Measurements from ENCODE around the gene ACVR1B.

ACVR1B gene

GRCh38 chr12:51947246-51947996 lies 4.1 kb upstream of the ACVR1B start:
- H3K4me3 ChIP-seq (ENCODE audit: low read length in 2 of 2): no peak overlapping the region
- peaks cover 2% of the 10 kb centered on the region for H3K4me1 ChIP-seq (ENCODE audit: control insufficient read depth, insufficient read depth, low read length)
- no peaks in the 10 kb centered on the region for H3K27me3 ChIP-seq (ENCODE audit: control insufficient read depth in 1 of 2, insufficient read depth in 2 of 2, low read length in 2 of 2)
- H3K27ac ChIP-seq (ENCODE audit: low read length): no peak overlapping the region
- H3K9me3 ChIP-seq (ENCODE audit: control insufficient read depth in 2 of 2, low read length in 2 of 2): peaks cover 3 to 14% of the 10 kb centered on the region in 2 donors
- no peak overlapping the region for H3K9ac ChIP-seq (ENCODE audit: low read length in 2 of 2)
- no peaks in the 10 kb centered on the region for H3K36me3 ChIP-seq (ENCODE audit: control insufficient read depth in 2 of 2, insufficient read depth in 2 of 2, low read length in 2 of 2)

DNA sequence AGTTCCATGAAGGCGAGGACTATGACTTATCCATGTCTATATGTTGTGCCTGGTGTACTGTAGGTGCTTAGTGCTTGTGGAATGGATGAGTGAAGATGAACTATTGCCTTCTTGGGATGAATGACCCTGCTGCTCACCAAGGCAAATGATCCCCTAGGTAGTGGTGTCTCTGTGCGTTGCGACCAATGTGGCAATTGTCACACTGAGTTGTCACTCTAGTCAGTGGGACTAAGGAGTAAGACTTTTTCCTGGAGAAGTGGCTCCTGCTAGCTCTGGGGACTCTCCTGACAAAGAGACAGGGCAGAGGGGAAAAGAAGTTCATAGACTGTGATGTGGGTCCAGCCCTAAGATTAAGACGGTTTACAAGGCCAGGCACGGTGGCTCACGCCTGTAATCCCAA lies 3.4 kb upstream of the ACVR1B start:
- Histone ChIP-seq H3K4me1 (ENCODE audit: control insufficient read depth, insufficient read depth, low read length) (peaks cover 7% of the 10 kb centered on the region), H3K9me3 (ENCODE audit: control insufficient read depth in 2 of 2, low read length in 2 of 2) (peaks cover 3 to 14% of the 10 kb centered on the region in 2 donors), H3K4me3 (ENCODE audit: low read length in 2 of 2) (no peak overlapping the region), H3K9ac (ENCODE audit: low read length in 2 of 2) (no peak overlapping the region), H3K27ac (ENCODE audit: low read length) (no peak overlapping the region), H3K27me3 (ENCODE audit: control insufficient read depth in 1 of 2, insufficient read depth in 2 of 2, low read length in 2 of 2) (no peaks in the 10 kb centered on the region), H3K36me3 (ENCODE audit: control insufficient read depth in 2 of 2, insufficient read depth in 2 of 2, low read length in 2 of 2) (no peaks in the 10 kb centered on the region)

DNA sequence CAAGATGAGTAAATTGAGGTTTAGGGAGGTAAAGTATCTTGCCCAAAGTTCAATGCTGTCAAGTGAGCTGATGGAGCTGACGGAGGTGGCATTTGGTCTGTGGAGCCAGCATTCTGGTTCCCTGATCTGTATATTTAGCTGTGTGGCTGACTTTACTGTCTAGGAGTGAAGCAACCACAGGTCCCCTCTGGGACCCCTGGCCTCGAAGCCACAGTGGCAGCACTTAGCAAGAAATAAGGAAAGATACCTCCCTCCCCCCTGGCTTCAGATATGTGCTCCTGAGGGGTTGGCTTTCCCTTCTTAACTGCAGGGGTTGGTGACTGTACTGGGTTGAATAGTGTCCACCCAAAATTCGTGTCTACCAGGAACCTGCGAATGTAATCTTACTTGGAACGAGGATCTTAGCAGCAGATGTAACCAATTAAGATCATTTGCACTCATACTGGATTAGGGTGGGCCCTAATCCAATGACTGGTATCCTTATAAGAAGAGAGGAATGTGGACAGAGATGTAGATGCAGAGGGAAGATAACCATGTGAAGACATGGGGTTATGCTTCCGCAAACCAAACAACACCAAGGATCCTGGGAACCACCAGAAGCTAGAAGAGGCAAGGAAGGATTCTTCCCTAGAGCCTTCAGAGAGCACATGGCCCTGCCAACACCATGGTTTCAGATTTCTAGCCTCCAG lies 2.0 kb upstream of the ACVR1B start:
- no peak overlapping the region for H3K4me3 ChIP-seq (ENCODE audit: low read length in 2 of 2)
- H3K4me1 ChIP-seq (ENCODE audit: control insufficient read depth, insufficient read depth, low read length): peaks cover 11% of the 10 kb centered on the region
- H3K36me3 ChIP-seq (ENCODE audit: control insufficient read depth in 2 of 2, insufficient read depth in 2 of 2, low read length in 2 of 2): no peaks in the 10 kb centered on the region
- no peak overlapping the region for H3K27ac ChIP-seq (ENCODE audit: low read length)
- peaks cover 1 to 2% of the 10 kb centered on the region in 2 donors for H3K9me3 ChIP-seq (ENCODE audit: control insufficient read depth in 2 of 2, low read length in 2 of 2)
- no peak overlapping the region for H3K9ac ChIP-seq (ENCODE audit: low read length in 2 of 2)
- H3K27me3 ChIP-seq (ENCODE audit: control insufficient read depth in 1 of 2, insufficient read depth in 2 of 2, low read length in 2 of 2): no peaks in the 10 kb centered on the region

- Histone ChIP-seq H3K27me3 (ENCODE audit: control insufficient read depth in 1 of 2, insufficient read depth in 2 of 2, low read length in 2 of 2) (no peaks in the 10 kb centered on the region), H3K36me3 (ENCODE audit: control insufficient read depth in 2 of 2, insufficient read depth in 2 of 2, low read length in 2 of 2) (no peaks in the 10 kb centered on the region), H3K9me3 (ENCODE audit: control insufficient read depth in 2 of 2, low read length in 2 of 2) (no peaks in the 10 kb centered on the region), H3K4me1 (ENCODE audit: control insufficient read depth, insufficient read depth, low read length) (peaks cover 22% of the 10 kb centered on the region), H3K9ac (ENCODE audit: low read length in 2 of 2) (peak overlapping the region; percentile 68 to 70), H3K4me3 (ENCODE audit: low read length in 2 of 2) (peak overlapping the region; percentile 82 to 86), H3K27ac (ENCODE audit: low read length) (no peak overlapping the region)
Measured at GRCh38 chr12:51950682-51951198, 759 bp upstream of the ACVR1B start.

- no peaks in the 10 kb centered on the region for H3K27me3 ChIP-seq (ENCODE audit: control insufficient read depth in 1 of 2, insufficient read depth in 2 of 2, low read length in 2 of 2)
- H3K9me3 ChIP-seq (ENCODE audit: control insufficient read depth in 2 of 2, low read length in 2 of 2): no peaks in the 10 kb centered on the region
- H3K4me3 ChIP-seq (ENCODE audit: low read length in 2 of 2): peak overlapping the region; percentile 83 to 86
- H3K9ac ChIP-seq (ENCODE audit: low read length in 2 of 2): peak overlapping the region; percentile 82 to 87
- no peaks in the 10 kb centered on the region for H3K36me3 ChIP-seq (ENCODE audit: control insufficient read depth in 2 of 2, insufficient read depth in 2 of 2, low read length in 2 of 2)
- H3K27ac ChIP-seq (ENCODE audit: low read length): peak overlapping the region; percentile 69
- peaks cover 26% of the 10 kb centered on the region for H3K4me1 ChIP-seq (ENCODE audit: control insufficient read depth, insufficient read depth, low read length)
Measured at GRCh38 chr12:51951843-51952722, 584 bp downstream of the ACVR1B start.

DNA sequence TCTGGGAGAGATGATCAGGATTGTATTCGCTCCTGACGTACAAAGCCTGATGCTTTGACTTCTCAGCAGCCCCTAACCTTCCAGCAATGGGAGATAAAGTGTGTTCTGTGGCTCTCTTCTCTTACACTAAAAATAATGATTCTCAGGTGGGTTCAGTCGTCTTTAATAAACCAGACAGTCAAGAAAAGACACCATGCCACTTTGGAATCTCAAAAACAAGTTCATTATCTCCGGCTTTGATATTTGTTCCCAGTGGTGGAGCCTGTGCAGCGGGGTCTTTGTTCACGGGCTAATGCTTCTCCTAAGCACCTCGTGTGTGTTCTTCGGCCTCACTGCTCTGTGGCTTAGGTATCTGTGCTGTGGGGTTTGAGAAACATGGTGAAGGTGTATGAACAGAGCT lies 1.6 kb downstream of the ACVR1B start:
- H3K27me3 ChIP-seq (ENCODE audit: control insufficient read depth in 1 of 2, insufficient read depth in 2 of 2, low read length in 2 of 2): no peaks in the 10 kb centered on the region
- H3K9ac ChIP-seq (ENCODE audit: low read length in 2 of 2): peak overlapping the region in 1 of 2 donors; percentile 64
- no peaks in the 10 kb centered on the region for H3K36me3 ChIP-seq (ENCODE audit: control insufficient read depth in 2 of 2, insufficient read depth in 2 of 2, low read length in 2 of 2)
- no peaks in the 10 kb centered on the region for H3K9me3 ChIP-seq (ENCODE audit: control insufficient read depth in 2 of 2, low read length in 2 of 2)
- peak overlapping the region; percentile 12 to 86 for H3K4me3 ChIP-seq (ENCODE audit: low read length in 2 of 2)
- H3K4me1 ChIP-seq (ENCODE audit: control insufficient read depth, insufficient read depth, low read length): peaks cover 30% of the 10 kb centered on the region
- H3K27ac ChIP-seq (ENCODE audit: low read length): peak overlapping the region; percentile 7

DNA sequence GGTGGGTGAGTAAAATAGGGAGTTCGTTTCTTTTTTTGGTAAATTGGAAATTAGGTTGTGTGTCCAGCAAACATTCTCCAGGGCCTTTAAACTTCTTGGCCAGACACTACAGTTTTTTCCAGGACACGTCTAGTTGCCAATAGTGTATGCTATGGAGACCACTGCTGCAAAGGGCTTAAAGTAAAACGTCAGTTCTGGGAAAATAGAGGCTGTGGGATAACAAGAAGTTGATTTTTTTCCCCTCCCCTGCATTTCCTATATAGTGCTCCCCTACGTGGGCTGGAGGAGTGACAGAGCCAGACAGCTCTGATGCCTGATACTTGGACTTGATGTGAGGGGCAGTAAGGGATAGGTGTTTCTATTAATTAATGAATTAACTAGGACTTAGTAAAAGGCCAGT lies 2.4 kb downstream of the ACVR1B start:
- Histone ChIP-seq H3K4me1 (ENCODE audit: control insufficient read depth, insufficient read depth, low read length) (peaks cover 33% of the 10 kb centered on the region), H3K27me3 (ENCODE audit: control insufficient read depth in 1 of 2, insufficient read depth in 2 of 2, low read length in 2 of 2) (no peaks in the 10 kb centered on the region), H3K4me3 (ENCODE audit: low read length in 2 of 2) (peak overlapping the region in 1 of 2 donors; percentile 0), H3K27ac (ENCODE audit: low read length) (peak overlapping the region; percentile 1), H3K36me3 (ENCODE audit: control insufficient read depth in 2 of 2, insufficient read depth in 2 of 2, low read length in 2 of 2) (no peaks in the 10 kb centered on the region), H3K9me3 (ENCODE audit: control insufficient read depth in 2 of 2, low read length in 2 of 2) (no peaks in the 10 kb centered on the region), H3K9ac (ENCODE audit: low read length in 2 of 2) (no peak overlapping the region)

DNA sequence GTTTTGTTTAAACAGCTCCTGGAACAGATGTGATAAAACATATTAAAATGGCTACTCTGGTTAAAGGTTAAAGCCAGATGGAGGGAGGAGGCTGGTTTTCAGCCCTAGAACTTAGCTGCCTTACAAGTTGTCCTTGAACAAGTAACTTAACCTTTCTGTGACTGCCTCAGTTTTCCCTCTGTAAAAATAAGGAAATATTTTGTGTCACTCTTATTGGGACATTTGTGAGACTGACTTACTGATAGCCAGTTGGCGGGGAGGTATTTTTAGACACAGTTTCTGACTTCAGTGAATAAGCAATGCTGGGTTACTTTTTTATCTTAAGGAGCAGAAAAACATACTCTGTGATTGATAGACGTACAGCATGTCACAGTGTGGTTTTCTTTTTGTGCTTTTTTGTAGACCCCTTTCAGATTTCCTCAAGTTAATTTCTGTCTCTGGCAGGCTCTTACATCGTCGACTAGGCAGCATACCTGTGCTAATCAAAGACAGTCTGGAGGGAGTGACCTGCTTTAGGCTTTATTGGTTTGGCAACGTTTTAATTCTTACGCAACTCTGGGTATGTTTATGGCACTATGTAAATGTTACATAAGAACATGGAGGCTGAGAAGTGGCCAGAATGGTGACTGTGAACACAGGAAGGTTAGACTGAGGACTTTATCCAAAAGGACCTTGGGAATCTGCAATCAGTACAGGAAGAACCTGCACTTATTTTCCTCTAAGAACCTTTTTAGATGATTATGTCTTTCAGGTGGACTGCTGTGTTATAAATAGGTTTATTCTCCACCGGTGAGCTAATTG lies 3.3 kb downstream of the ACVR1B start:
- H3K27ac ChIP-seq (ENCODE audit: low read length): peak overlapping the region; percentile 12
- H3K4me1 ChIP-seq (ENCODE audit: control insufficient read depth, insufficient read depth, low read length): peaks cover 39% of the 10 kb centered on the region
- H3K4me3 ChIP-seq (ENCODE audit: low read length in 2 of 2): no peak overlapping the region
- H3K36me3 ChIP-seq (ENCODE audit: control insufficient read depth in 2 of 2, insufficient read depth in 2 of 2, low read length in 2 of 2): no peaks in the 10 kb centered on the region
- no peaks in the 10 kb centered on the region for H3K27me3 ChIP-seq (ENCODE audit: control insufficient read depth in 1 of 2, insufficient read depth in 2 of 2, low read length in 2 of 2)
- H3K9ac ChIP-seq (ENCODE audit: low read length in 2 of 2): no peak overlapping the region
- no peaks in the 10 kb centered on the region for H3K9me3 ChIP-seq (ENCODE audit: control insufficient read depth in 2 of 2, low read length in 2 of 2)

- Histone ChIP-seq H3K4me1 (ENCODE audit: control insufficient read depth, insufficient read depth, low read length) (peaks cover 39% of the 10 kb centered on the region), H3K9ac (ENCODE audit: low read length in 2 of 2) (no peak overlapping the region), H3K9me3 (ENCODE audit: control insufficient read depth in 2 of 2, low read length in 2 of 2) (no peaks in the 10 kb centered on the region), H3K36me3 (ENCODE audit: control insufficient read depth in 2 of 2, insufficient read depth in 2 of 2, low read length in 2 of 2) (no peaks in the 10 kb centered on the region), H3K27me3 (ENCODE audit: control insufficient read depth in 1 of 2, insufficient read depth in 2 of 2, low read length in 2 of 2) (no peaks in the 10 kb centered on the region), H3K27ac (ENCODE audit: low read length) (no peak overlapping the region), H3K4me3 (ENCODE audit: low read length in 2 of 2) (no peak overlapping the region)
Measured at GRCh38 chr12:51955702-51956101, 4.2 kb downstream of the ACVR1B start.

DNA sequence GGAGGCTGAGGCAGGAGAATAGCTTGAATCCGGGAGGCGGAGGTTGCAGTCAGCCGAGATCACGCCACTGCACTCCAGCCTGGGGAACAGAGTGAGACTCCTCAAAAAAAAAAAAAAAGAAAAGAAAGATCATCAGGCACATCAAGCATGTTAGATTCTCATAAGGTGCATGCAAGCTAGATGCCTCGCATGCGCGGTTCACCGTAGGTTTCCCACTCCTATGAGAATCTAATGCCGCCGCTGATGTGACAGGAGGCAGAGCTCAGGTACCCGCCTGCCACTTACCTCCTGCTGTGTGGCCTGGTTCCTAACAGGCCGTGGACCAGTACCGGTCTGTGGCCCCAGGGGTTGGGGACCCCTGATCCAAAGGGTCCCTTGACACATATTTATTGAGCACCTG lies 7.0 kb downstream of the ACVR1B start:
- Histone ChIP-seq H3K9ac (ENCODE audit: low read length in 2 of 2) (no peak overlapping the region), H3K27me3 (ENCODE audit: control insufficient read depth in 1 of 2, insufficient read depth in 2 of 2, low read length in 2 of 2) (no peaks in the 10 kb centered on the region), H3K36me3 (ENCODE audit: control insufficient read depth in 2 of 2, insufficient read depth in 2 of 2, low read length in 2 of 2) (no peaks in the 10 kb centered on the region), H3K27ac (ENCODE audit: low read length) (no peak overlapping the region), H3K9me3 (ENCODE audit: control insufficient read depth in 2 of 2, low read length in 2 of 2) (no peaks in the 10 kb centered on the region), H3K4me3 (ENCODE audit: low read length in 2 of 2) (no peak overlapping the region), H3K4me1 (ENCODE audit: control insufficient read depth, insufficient read depth, low read length) (peaks cover 35% of the 10 kb centered on the region)
